Neural cell (in vitro differentiated cells): Measurements from ENCODE around the gene KHSRP. TPM values are rescaled to one million over a fixed set of nuclear protein-coding genes. Genes with fewer than 3 reads are reported as not detected.

ENCODE experiments used
- H2AFZ ChIP-seq: fragments of 200-600, 300-800 bp; sonication (generic), shearing (Covaris generic); 2 replicates; pipeline ENCODE4 v1.6.0; 2014; ENCODE audit warnings: low read depth, mild to moderate bottlenecking, antibody characterized with exemption, low read length, moderate library complexity
- H3F3A ChIP-seq: fragments of 200-600 bp; shearing (Covaris generic); 2 replicates; pipeline ENCODE4 v1.6.1; 2016; ENCODE audit warnings: mild to moderate bottlenecking, moderate library complexity, mixed read lengths, antibody characterized with exemption, low read length; ENCODE audit not compliant: insufficient read depth, poor library complexity, severe bottlenecking
- H3K27ac ChIP-seq: fragments of 200-600, 300-800 bp; sonication (generic), shearing (Covaris generic); 2 replicates; pipeline ENCODE4 v1.5.1; 2014; ENCODE audit warnings: mild to moderate bottlenecking, low read length, moderate library complexity
- H3K27me3 ChIP-seq: fragments of 300-800, 200-600 bp; sonication (generic), shearing (Covaris generic); 2 replicates; pipeline ENCODE4 v1.6.0; 2014; ENCODE audit warnings: mild to moderate bottlenecking, low read depth, low read length, moderate library complexity; ENCODE audit not compliant: insufficient read depth
- H3K36me3 ChIP-seq: fragments of 300-800, 200-600 bp; sonication (generic), shearing (Covaris generic); 2 replicates; pipeline ENCODE4 v1.5.1; 2014; ENCODE audit warnings: mild to moderate bottlenecking, antibody characterized with exemption, low read length, moderate library complexity; ENCODE audit not compliant: insufficient read depth
- H3K4me2 ChIP-seq: fragments of 300-800, 200-600 bp; sonication (generic), shearing (Covaris generic); 2 replicates; pipeline ENCODE4 v1.6.0; 2014; ENCODE audit warnings: mild to moderate bottlenecking, low read length
- H3K4me3 ChIP-seq: fragments of 300-800, 200-600 bp; sonication (generic), shearing (Covaris generic); 2 replicates; pipeline ENCODE4 v1.5.1; 2014; ENCODE audit warnings: mild to moderate bottlenecking, low read length, moderate library complexity
- H3K79me2 ChIP-seq: fragments of 200-600 bp; shearing (Covaris generic); replicated peaks from 2 replicates; pipeline ENCODE4 v1.6.0; 2014; ENCODE audit warnings: mild to moderate bottlenecking, low read length, moderate library complexity; ENCODE audit not compliant: insufficient read depth
- H3K9ac ChIP-seq: fragments of 300-800, 200-600 bp; sonication (generic), shearing (Covaris generic); 2 replicates; pipeline ENCODE4 v1.6.1; 2016; ENCODE audit warnings: mild to moderate bottlenecking, low read length, mixed read lengths
- H3K9me2 ChIP-seq: fragments of 200-600 bp; shearing (Covaris generic); 2 replicates; pipeline ENCODE4 v1.6.1; 2016; ENCODE audit warnings: mild to moderate bottlenecking, low read length, mixed read lengths; ENCODE audit not compliant: insufficient read depth
- H3K9me3 ChIP-seq: fragments of 200-600, 300-800 bp; sonication (generic), shearing (Covaris generic); 2 replicates; pipeline ENCODE4 v1.6.1; 2016; ENCODE audit warnings: mild to moderate bottlenecking, mixed run types, low read length, moderate library complexity, mixed read lengths
- H4K20me1 ChIP-seq: fragments of 200-600 bp; shearing (Covaris generic); 2 replicates; pipeline ENCODE4 v1.6.1; 2016; ENCODE audit warnings: mild to moderate bottlenecking, mixed run types; ENCODE audit not compliant: insufficient read depth
- EP300 ChIP-seq: fragments of 450-650 bp; conservative IDR thresholded peaks from 2 replicates; pipeline ENCODE4 v1.6.1; 2014; ENCODE audit warnings: antibody characterized with exemption, mild to moderate bottlenecking, moderate library complexity; ENCODE audit not compliant: poor library complexity, severe bottlenecking
- EZH2 ChIP-seq: fragments of 200-600, 300-800 bp; shearing (Covaris generic), sonication (generic); IDR thresholded peaks from 2 replicates; pipeline ENCODE4 v1.6.1; 2014; ENCODE audit warnings: antibody characterized with exemption, low read length, borderline replicate concordance, mild to moderate bottlenecking; ENCODE audit not compliant: insufficient read depth, poor library complexity, severe bottlenecking
- MXI1 ChIP-seq: fragments of 450-650 bp; conservative IDR thresholded peaks from 2 replicates; pipeline ENCODE4 v1.6.1; 2014; ENCODE audit warnings: antibody characterized with exemption, mild to moderate bottlenecking; ENCODE audit not compliant: poor library complexity, severe bottlenecking
- POLR2AphosphoS5 ChIP-seq: IDR thresholded peaks from 2 replicates; pipeline ENCODE4 v1.6.1; 2012
- RAD21 ChIP-seq: fragments of 450-650 bp; conservative IDR thresholded peaks from 2 replicates; pipeline ENCODE4 v1.6.1; 2014; ENCODE audit warnings: antibody characterized with exemption, mild to moderate bottlenecking, moderate library complexity
- SMC3 ChIP-seq: fragments of 450-650 bp; conservative IDR thresholded peaks from 2 replicates; pipeline ENCODE4 v1.6.1; 2014; ENCODE audit warnings: antibody characterized with exemption, mild to moderate bottlenecking, moderate library complexity; ENCODE audit not compliant: poor library complexity
- TAF1 ChIP-seq: IDR thresholded peaks from 2 replicates; pipeline ENCODE4 v1.6.1; 2012; ENCODE audit warnings: low read depth
- polyA plus RNA-seq: library from polyadenylated mRNA; depleted of rRNA; stranded (reverse); fragments of >200 nt; gene quantifications from 2 replicates; pipeline ENCODE4 v1.2.3, GENCODE V29; 2014
- TF ChIP-seq, protein P1 (sequence below): fragments of 450-650 bp; IDR thresholded peaks from 2 replicates; pipeline ENCODE4 v1.5.1; 2014; ENCODE audit warnings: antibody characterized with exemption, mild to moderate bottlenecking, moderate library complexity; ENCODE audit not compliant: poor library complexity, severe bottlenecking
- TF ChIP-seq, protein P2 (sequence below): IDR thresholded peaks from 2 replicates; pipeline ENCODE4 v1.6.1; 2012; ENCODE audit warnings: borderline replicate concordance

Gene KHSRP
- polyA plus RNA-seq, 1 donor from 2014 or later = 33.3 TPM

DNA sequence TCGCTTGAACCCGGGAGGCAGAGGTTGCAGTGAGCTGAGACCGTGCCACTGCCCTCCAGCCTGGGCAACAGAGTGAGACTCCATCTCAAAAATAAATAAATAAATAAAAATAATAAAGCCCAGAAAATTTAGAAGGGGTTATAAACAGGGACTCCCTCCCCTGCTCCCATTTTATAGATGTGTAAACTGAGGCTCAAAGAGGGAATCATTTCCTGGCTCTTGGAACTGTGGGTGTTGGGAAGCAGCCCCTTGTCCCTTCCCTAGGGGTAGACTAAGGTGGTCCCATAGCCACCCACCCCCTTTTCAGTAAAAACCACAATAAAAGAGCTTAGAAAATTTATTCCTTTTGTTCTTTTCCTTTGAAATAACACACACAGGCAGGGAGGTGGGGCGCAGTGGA, 15.1 kb upstream of the KHSRP start:
- Histone ChIP-seq H3K4me2 (no peak overlapping the region), H3K9me2 (no peaks in the 10 kb centered on the region), H3K27me3 (no peaks in the 10 kb centered on the region), H3K4me3 (no peak overlapping the region), H3F3A (no peaks in the 10 kb centered on the region), H3K36me3 (no peaks in the 10 kb centered on the region), H2AFZ (no peak overlapping the region), H3K79me2 (no peaks in the 10 kb centered on the region), H3K27ac (no peak overlapping the region), H3K9ac (no peak overlapping the region), H4K20me1 (no peaks in the 10 kb centered on the region), H3K9me3 (no peaks in the 10 kb centered on the region)
- TF ChIP-seq EZH2 (no peak), POLR2AphosphoS5 (no peak), RAD21 (no peak), TAF1 (no peak), EP300 (no peak)
- TF ChIP-seq, protein P1, sequence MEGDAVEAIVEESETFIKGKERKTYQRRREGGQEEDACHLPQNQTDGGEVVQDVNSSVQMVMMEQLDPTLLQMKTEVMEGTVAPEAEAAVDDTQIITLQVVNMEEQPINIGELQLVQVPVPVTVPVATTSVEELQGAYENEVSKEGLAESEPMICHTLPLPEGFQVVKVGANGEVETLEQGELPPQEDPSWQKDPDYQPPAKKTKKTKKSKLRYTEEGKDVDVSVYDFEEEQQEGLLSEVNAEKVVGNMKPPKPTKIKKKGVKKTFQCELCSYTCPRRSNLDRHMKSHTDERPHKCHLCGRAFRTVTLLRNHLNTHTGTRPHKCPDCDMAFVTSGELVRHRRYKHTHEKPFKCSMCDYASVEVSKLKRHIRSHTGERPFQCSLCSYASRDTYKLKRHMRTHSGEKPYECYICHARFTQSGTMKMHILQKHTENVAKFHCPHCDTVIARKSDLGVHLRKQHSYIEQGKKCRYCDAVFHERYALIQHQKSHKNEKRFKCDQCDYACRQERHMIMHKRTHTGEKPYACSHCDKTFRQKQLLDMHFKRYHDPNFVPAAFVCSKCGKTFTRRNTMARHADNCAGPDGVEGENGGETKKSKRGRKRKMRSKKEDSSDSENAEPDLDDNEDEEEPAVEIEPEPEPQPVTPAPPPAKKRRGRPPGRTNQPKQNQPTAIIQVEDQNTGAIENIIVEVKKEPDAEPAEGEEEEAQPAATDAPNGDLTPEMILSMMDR = no peak

DNA sequence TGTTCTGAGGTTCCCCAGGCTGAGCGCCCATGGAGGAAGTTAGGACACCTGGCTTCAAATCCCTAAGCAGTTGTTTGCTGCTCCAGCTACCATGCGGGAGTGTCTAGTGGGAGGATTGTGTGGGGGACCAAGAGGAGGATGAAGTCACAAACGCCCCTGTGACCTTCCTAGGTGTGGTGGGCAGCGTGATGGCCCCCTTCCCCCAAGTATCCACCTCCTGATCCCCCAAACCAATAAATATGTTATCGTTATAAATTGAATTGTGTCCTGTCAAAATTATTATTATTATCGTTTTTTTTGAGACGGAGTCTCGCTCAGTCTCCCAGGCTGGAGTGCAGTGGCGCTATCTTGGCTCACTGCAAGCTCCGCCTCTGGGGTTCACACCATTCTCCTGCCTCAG, 9.1 kb upstream of the KHSRP start, which contains the start of gene SLC25A41:
Gene SLC25A41 (minus strand): TSS at position 101 of the 400 bp plus-strand sequence. CDS start 70 bp downstream, at position 31.
- Histone ChIP-seq H3K9me2 (no peaks in the 10 kb centered on the region), H3K4me2 (no peak within 1 kb of the TSS), H3K27me3 (no peaks in the 10 kb centered on the region), H2AFZ (no peak within 1 kb of the TSS), H3K9ac (no peak within 1 kb of the TSS), H4K20me1 (no peaks in the 10 kb centered on the region), H3F3A (no peaks in the 10 kb centered on the region), H3K36me3 (no peaks in the 10 kb centered on the region), H3K79me2 (no peaks in the 10 kb centered on the region), H3K4me3 (no peak within 1 kb of the TSS), H3K9me3 (no peaks in the 10 kb centered on the region), H3K27ac (no peak within 1 kb of the TSS)
- TF ChIP-seq RAD21 = no peak
- TF ChIP-seq, protein P1 = no peak
- TF ChIP-seq EP300 = no peak
- TF ChIP-seq POLR2AphosphoS5 = no peak
- no peak for TF ChIP-seq TAF1
- TF ChIP-seq MXI1 = no peak
- no peak for TF ChIP-seq EZH2
- no peak for TF ChIP-seq SMC3
- TF ChIP-seq, protein P2, sequence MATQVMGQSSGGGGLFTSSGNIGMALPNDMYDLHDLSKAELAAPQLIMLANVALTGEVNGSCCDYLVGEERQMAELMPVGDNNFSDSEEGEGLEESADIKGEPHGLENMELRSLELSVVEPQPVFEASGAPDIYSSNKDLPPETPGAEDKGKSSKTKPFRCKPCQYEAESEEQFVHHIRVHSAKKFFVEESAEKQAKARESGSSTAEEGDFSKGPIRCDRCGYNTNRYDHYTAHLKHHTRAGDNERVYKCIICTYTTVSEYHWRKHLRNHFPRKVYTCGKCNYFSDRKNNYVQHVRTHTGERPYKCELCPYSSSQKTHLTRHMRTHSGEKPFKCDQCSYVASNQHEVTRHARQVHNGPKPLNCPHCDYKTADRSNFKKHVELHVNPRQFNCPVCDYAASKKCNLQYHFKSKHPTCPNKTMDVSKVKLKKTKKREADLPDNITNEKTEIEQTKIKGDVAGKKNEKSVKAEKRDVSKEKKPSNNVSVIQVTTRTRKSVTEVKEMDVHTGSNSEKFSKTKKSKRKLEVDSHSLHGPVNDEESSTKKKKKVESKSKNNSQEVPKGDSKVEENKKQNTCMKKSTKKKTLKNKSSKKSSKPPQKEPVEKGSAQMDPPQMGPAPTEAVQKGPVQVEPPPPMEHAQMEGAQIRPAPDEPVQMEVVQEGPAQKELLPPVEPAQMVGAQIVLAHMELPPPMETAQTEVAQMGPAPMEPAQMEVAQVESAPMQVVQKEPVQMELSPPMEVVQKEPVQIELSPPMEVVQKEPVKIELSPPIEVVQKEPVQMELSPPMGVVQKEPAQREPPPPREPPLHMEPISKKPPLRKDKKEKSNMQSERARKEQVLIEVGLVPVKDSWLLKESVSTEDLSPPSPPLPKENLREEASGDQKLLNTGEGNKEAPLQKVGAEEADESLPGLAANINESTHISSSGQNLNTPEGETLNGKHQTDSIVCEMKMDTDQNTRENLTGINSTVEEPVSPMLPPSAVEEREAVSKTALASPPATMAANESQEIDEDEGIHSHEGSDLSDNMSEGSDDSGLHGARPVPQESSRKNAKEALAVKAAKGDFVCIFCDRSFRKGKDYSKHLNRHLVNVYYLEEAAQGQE = no peak
